Psoas muscle (tissue), 8 donors: ENCODE results near the gene CDC42BPB. TPM values are rescaled to one million over a fixed set of nuclear protein-coding genes. Genes with fewer than 3 reads are reported as not detected.
"Not testable (repeated sequence)": the region's sequence is repeated elsewhere in the genome, so short reads cannot be mapped to it uniquely, and the experiment has no call there.

Source experiments
- ATAC-seq, 4 donors: fragments of 200-7000 bp; cut with Tn5 transposase; one replicate each; pipeline ENCODE4 v1.9.1; 2020; ENCODE audit warnings: moderate library complexity in 3 of 4, mild to moderate bottlenecking in 2 of 4
- DNase-seq, 2 donors: peaks; one replicate each; pipeline ENCODE4 v3.0.0-alpha.2; 2020
- H3K27ac ChIP-seq: fragments of 200-600 bp; one replicate; pipeline ENCODE4 v1.8.0; 2022
- H3K27me3 ChIP-seq, 3 donors: fragments of 200-600 bp in 1 of 3; one replicate each; pipeline versions ENCODE4 v1.6.1 to v1.8.0; 2013 to 2022; ENCODE audit warnings: low read length in 2 of 3, mild to moderate bottlenecking in 2 of 3, moderate library complexity in 1 of 3; ENCODE audit not compliant: insufficient read depth in 3 of 3
- H3K36me3 ChIP-seq, 2 donors: fragments of 200-600 bp in 1 of 2; one replicate each; pipeline versions ENCODE4 v1.6.1 to v1.8.0; 2013 to 2022; ENCODE audit warnings: low read depth in 1 of 2, mild to moderate bottlenecking in 1 of 2, moderate library complexity in 1 of 2; ENCODE audit not compliant: insufficient read depth in 1 of 2
- H3K4me1 ChIP-seq: fragments of 200-600 bp; one replicate; pipeline ENCODE4 v1.8.0; 2022
- H3K4me3 ChIP-seq: fragments of 200-600 bp; one replicate; pipeline ENCODE4 v1.8.0; 2022; ENCODE audit warnings: mild to moderate bottlenecking
- H3K9me3 ChIP-seq: fragments of 200-600 bp; one replicate; pipeline ENCODE4 v1.8.0; 2022
- WGBS, 3 donors: extraction: QIAGEN DNeasy Blood & Tissue Kit; methylation state at CpG; one replicate each; pipeline versions ENCODE4 v1.1.6 to v1.1.7; 2013; 5-methylcytosine and 5-hydroxymethylcytosine counted together
- intact Hi-C, 2 donors: fragments of 100-400 bp; cut with DNase I; formaldehyde crosslinking; loops; one replicate each; pipeline versions ENCODE4 v1.11.0 to v1.14.2; 2022
- polyA plus RNA-seq, 3 donors: library from polyadenylated mRNA; stranded (reverse); fragments of 200-250 nt; gene quantifications; one replicate each; pipeline ENCODE4 v1.2.3, GENCODE V29; 2013
- total RNA-seq, 4 donors: library from RNA; stranded (reverse); fragmentation: NEBNext Ultra II Directional in 2 of 4; extraction: Animal tissue kit (Norgen Biotek cat#: 25700) in 2 of 4; gene quantifications; one replicate each; pipeline versions ENCODE4 v1.2.1 to v1.2.4, GENCODE V29; 2021 to 2023
- TF ChIP-seq, protein P1 (sequence below): fragments of 200-600 bp; IDR thresholded peaks from one replicate; pipeline ENCODE4 v1.8.0; 2022; ENCODE audit warnings: antibody characterized with exemption
- donor health status: healthy with polysubstance abuse.
- donor health status: DM: no; HTN: no; CAD: no; lungs with moderate emphysema.
- donor health status: Bipolar disorder and iron deficiency.
- donor health status: healthy.
- donor health status: DM: yes; HTN: yes; CAD: no.
- donor health status: DM: no; HTN: no; CAD: no.
- donor health status: DM: no; HTN: no; CAD: no.
- donor health status: DM: yes; HTN: yes; CAD: no.

The CDC42BPB gene
- total and polyA plus RNA-seq, 7 donors: 20.2 to 57.4 (median 40.0) TPM

DNA sequence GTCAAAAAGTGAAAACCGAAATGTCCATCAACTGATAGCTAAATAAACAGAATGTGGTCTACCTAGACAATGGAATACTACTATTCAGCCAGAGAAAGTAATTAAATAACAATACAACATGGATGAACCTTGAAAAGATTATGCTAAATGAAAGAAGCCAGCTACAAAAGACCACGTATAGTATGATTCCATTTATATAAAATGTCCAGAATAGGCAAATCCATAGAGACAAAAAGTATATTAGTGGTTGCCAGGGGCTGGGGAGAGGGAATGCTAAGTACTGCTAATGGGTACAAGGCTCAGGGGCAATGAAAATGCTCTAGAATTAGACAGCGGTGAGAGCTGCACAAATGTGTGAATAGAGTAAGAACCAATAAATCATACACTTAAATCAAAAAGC, 29.9 kb downstream of the CDC42BPB start:
- Histone ChIP-seq H3K4me1 (peaks cover 35% of the 10 kb centered on the region), H3K27me3 (no peaks in the 10 kb centered on the region), H3K9me3 (peaks cover 6% of the 10 kb centered on the region), H3K27ac (no peak overlapping the region), H3K4me3 (no peak overlapping the region), H3K36me3 (no peaks in the 10 kb centered on the region)
- TF ChIP-seq, protein P1, sequence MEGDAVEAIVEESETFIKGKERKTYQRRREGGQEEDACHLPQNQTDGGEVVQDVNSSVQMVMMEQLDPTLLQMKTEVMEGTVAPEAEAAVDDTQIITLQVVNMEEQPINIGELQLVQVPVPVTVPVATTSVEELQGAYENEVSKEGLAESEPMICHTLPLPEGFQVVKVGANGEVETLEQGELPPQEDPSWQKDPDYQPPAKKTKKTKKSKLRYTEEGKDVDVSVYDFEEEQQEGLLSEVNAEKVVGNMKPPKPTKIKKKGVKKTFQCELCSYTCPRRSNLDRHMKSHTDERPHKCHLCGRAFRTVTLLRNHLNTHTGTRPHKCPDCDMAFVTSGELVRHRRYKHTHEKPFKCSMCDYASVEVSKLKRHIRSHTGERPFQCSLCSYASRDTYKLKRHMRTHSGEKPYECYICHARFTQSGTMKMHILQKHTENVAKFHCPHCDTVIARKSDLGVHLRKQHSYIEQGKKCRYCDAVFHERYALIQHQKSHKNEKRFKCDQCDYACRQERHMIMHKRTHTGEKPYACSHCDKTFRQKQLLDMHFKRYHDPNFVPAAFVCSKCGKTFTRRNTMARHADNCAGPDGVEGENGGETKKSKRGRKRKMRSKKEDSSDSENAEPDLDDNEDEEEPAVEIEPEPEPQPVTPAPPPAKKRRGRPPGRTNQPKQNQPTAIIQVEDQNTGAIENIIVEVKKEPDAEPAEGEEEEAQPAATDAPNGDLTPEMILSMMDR: no peak
- ATAC-seq (no peak), DNase-seq (no peak)
- 95 to 98% (median 97%) methylated on average over 3 of the region's 3 CpGs for WGBS, 3 donors
- intact Hi-C loops: no loop called here

DNA sequence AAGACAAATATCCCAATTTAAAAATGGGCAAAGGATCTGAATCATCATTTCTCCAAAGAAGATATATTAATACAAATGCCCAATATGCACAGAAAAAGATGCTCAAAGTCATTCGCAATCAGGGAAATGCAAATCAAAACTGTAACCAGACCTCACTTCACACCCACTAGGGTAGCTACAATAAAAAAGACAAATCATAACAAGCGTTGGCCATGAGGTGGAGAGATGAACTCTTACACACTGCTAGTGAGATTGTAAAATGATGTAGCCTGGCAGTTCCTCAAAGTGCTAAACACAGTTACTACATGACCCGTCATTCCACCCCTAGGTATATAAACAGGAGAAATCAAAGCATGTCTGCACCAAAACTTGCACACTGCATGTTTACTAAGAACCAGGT, 30.4 kb downstream of the CDC42BPB start:
- 96 to 99% (median 98%) methylated on average over 3 of the region's 3 CpGs for WGBS, 3 donors
- peaks cover 36% of the 10 kb centered on the region for H3K4me1 ChIP-seq
- H3K27ac ChIP-seq: no peak overlapping the region
- no peak overlapping the region for H3K4me3 ChIP-seq
- DNase-seq (no peak), ATAC-seq (no peak)
- no peaks in the 10 kb centered on the region for H3K27me3 ChIP-seq
- no peaks in the 10 kb centered on the region for H3K36me3 ChIP-seq
- intact Hi-C loops: no loop called here
- TF ChIP-seq, protein P1: no peak
- peaks cover 6% of the 10 kb centered on the region for H3K9me3 ChIP-seq

DNA sequence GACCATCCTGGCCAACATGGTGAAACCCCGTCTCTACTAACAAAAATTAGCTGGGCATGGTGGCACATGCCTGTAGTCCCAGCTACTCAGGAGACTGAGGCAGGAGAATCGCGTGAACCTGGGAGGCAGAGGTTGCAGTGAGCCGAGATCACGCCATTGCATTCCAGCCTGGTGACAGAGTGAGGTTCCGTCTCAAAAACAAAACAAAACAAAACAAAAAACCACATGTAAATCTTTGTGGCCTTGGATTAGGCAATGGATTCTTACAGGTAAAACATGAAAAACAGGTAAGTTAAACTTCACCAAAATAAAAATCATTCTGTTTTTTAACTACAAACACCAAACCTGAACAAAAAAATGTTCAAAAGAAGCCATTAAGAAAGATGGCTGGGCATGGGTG, 31.2 kb downstream of the CDC42BPB start:
- ATAC-seq, H3K36me3 ChIP-seq, DNase-seq, H3K4me3 ChIP-seq, H3K9me3 ChIP-seq, H3K27me3 ChIP-seq, H3K27ac ChIP-seq, intact Hi-C loops: not testable (repeated sequence)
- H3K4me1 ChIP-seq: peaks cover 32% of the 10 kb centered on the region
- 96 to 98% (median 97%) methylated on average over 6 of the region's 6 CpGs for WGBS, 3 donors

DNA sequence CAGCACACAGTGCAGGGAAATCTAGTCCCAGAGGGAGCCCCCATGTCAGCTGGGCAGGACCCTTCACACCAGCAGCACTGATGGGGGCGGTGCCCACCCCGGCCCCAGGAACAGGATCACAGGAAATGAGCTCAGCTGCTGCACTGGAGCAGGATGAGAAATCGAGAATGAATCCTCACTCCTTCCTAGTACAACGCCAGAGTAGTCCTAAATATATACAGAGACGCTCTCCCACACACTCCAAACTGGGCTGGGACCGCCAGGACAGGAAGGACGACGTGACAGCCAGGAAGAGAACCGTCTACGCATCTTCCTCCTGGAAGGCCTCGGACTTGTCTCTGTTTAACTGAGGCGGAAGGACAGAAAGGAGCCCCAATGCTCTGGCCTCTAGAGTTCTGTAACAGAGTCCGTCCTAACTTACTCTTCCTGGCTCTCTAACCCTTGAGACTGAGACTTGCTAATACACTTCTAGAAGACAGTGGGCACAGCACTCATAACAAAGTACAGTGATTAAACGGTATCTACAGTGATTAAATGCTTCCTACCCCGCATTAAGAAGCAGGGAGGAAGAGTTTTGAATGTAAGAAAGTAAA, 33.4 kb downstream of the CDC42BPB start:
- peaks cover 6% of the 10 kb centered on the region for H3K9me3 ChIP-seq
- H3K36me3 ChIP-seq: no peaks in the 10 kb centered on the region
- H3K27me3 ChIP-seq: no peaks in the 10 kb centered on the region
- intact Hi-C loops: no loop called here
- 50 to 53% (median 51%) methylated on average over 15 of the region's 15 CpGs for WGBS, 3 donors
- TF ChIP-seq, protein P1: no peak
- peak overlapping the region; percentile 63 for H3K27ac ChIP-seq
- peaks cover 28% of the 10 kb centered on the region for H3K4me1 ChIP-seq
- ATAC-seq (peak; percentile 40 to 61 (median 50)), DNase-seq (no peak)
- H3K4me3 ChIP-seq: no peak overlapping the region

DNA sequence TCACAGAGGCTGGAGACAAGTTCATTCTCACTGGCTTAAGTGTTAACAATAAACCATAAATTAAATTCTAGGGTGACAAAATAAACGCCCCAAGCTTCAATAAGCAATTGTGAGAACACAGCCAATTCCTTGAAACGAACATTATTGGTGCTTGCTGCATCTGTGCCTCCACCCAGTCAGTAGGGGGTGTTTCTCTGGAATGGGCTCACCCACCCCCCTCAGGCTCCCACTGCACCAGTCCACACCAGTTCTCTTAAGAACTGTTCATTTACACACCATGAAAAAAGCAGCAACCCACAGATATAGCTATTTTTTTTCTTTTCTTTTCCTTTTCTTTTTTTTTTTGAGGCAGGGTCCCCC, 34.7 kb downstream of the CDC42BPB start:
- Histone ChIP-seq H3K36me3 (no peaks in the 10 kb centered on the region), H3K27me3 (no peaks in the 10 kb centered on the region), H3K9me3 (peaks cover 6% of the 10 kb centered on the region), H3K4me3 (no peak overlapping the region), H3K4me1 (peaks cover 25% of the 10 kb centered on the region), H3K27ac (no peak overlapping the region)
- ATAC-seq (no peak), DNase-seq (no peak)
- TF ChIP-seq, protein P1: no peak
- intact Hi-C loops: no loop called here
- WGBS, 3 donors: 21 to 49% (median 24%) methylated on average over 2 of the region's 2 CpGs
